A549 (cell line): ENCODE data around the gene FLNB.

ENCODE experiments used
- CEBPB ChIP-seq, 2 experiments: fragments of >200 bp in 1 of 2; sonication (Bioruptor Twin) in 1 of 2; formaldehyde crosslinking in 1 of 2; IDR thresholded peaks; 2 replicates each; pipeline ENCODE4 v1.6.1; 2012 to 2016
- CTCF ChIP-seq: fragments of >200 bp; sonication (Bioruptor Twin); formaldehyde crosslinking; IDR thresholded peaks from 3 replicates; pipeline ENCODE4 v1.5.1; 2016
- EP300 ChIP-seq, 2 experiments: fragments of >200 bp; sonication (Bioruptor Twin); formaldehyde crosslinking; IDR thresholded peaks; 2 replicates in 1 of 2; 3 replicates in 1 of 2; pipeline ENCODE4 v1.6.1; 2016 to 2017
- ESRRA ChIP-seq: fragments of 150-350 bp; IDR thresholded peaks from 2 replicates; pipeline ENCODE4 v1.6.1; 2014; ENCODE audit warnings: mild to moderate bottlenecking, low read length, borderline replicate concordance
- JUN ChIP-seq, 2 experiments: fragments of >200 bp; sonication (Bioruptor Twin); formaldehyde crosslinking; IDR thresholded peaks; 2 replicates in 1 of 2; 3 replicates in 1 of 2; pipeline ENCODE4 v1.6.1; 2016 to 2017
- MAFK ChIP-seq: fragments of 450-650 bp; IDR thresholded peaks from 2 replicates; pipeline ENCODE4 v1.6.1; 2014; ENCODE audit not compliant: partially characterized antibody
- MYC ChIP-seq: IDR thresholded peaks from 2 replicates; pipeline ENCODE4 v1.6.1; 2012; ENCODE audit warnings: mild to moderate bottlenecking, inconsistent platforms, low read length, improper control_type of control experiment, borderline replicate concordance
- NR3C1 ChIP-seq: fragments of >200 bp; sonication (Bioruptor Twin); formaldehyde crosslinking; IDR thresholded peaks from 3 replicates; pipeline ENCODE4 v1.6.1; 2017
- POLR2A ChIP-seq: IDR thresholded peaks from 2 replicates; pipeline ENCODE4 v1.6.1; 2012; ENCODE audit warnings: mild to moderate bottlenecking, low read length
- RAD21 ChIP-seq, 2 experiments: fragments of >200 bp in 1 of 2; sonication (Bioruptor Twin) in 1 of 2; formaldehyde crosslinking in 1 of 2; IDR thresholded peaks in 1 of 2; conservative IDR thresholded peaks in 1 of 2; 2 replicates in 1 of 2; 3 replicates in 1 of 2; pipeline ENCODE4 v1.6.1; 2012 to 2018; ENCODE audit warnings: inconsistent platforms in 1 of 2
- RCOR1 ChIP-seq: fragments of 150-350 bp; IDR thresholded peaks from 2 replicates; pipeline ENCODE4 v1.6.1; 2014; ENCODE audit warnings: antibody characterized with exemption, low read length, low read depth
- TF ChIP-seq, protein P1 (sequence below): fragments of 200-600 bp; sonication (generic); IDR thresholded peaks from 2 replicates; pipeline ENCODE4 v1.6.1; 2016; ENCODE audit warnings: antibody characterized with exemption, mild to moderate bottlenecking, moderate library complexity

GRCh38 chr3:57986261-57986660 lies 22.0 kb upstream of the FLNB start:
- TF ChIP-seq CTCF (no peak), ESRRA (no peak), MYC (no peak), MAFK (no peak), NR3C1 (no peak), POLR2A (no peak), RCOR1 (no peak), CEBPB (IDR thresholded peaks at IDR 0.05) (no peak), RAD21 (conservative IDR thresholded peaks at IDR 0.05 in 1 of 2, IDR thresholded peaks at IDR 0.05 in 1 of 2) (no peak), EP300 (IDR thresholded peaks at IDR 0.05) (no peak), JUN (IDR thresholded peaks at IDR 0.05) (no peak)
- TF ChIP-seq, protein P1, sequence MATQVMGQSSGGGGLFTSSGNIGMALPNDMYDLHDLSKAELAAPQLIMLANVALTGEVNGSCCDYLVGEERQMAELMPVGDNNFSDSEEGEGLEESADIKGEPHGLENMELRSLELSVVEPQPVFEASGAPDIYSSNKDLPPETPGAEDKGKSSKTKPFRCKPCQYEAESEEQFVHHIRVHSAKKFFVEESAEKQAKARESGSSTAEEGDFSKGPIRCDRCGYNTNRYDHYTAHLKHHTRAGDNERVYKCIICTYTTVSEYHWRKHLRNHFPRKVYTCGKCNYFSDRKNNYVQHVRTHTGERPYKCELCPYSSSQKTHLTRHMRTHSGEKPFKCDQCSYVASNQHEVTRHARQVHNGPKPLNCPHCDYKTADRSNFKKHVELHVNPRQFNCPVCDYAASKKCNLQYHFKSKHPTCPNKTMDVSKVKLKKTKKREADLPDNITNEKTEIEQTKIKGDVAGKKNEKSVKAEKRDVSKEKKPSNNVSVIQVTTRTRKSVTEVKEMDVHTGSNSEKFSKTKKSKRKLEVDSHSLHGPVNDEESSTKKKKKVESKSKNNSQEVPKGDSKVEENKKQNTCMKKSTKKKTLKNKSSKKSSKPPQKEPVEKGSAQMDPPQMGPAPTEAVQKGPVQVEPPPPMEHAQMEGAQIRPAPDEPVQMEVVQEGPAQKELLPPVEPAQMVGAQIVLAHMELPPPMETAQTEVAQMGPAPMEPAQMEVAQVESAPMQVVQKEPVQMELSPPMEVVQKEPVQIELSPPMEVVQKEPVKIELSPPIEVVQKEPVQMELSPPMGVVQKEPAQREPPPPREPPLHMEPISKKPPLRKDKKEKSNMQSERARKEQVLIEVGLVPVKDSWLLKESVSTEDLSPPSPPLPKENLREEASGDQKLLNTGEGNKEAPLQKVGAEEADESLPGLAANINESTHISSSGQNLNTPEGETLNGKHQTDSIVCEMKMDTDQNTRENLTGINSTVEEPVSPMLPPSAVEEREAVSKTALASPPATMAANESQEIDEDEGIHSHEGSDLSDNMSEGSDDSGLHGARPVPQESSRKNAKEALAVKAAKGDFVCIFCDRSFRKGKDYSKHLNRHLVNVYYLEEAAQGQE = no peak
